ENCODE measurements around the gene MISP3. TPM values are rescaled to one million over a fixed set of nuclear protein-coding genes. Genes with fewer than 3 reads are reported as not detected.
A peak's percentile ranks its signal among the peaks of the same experiment; 100 is the strongest.
"Not testable (repeated sequence)": the region's sequence is repeated elsewhere in the genome, so short reads cannot be mapped to it uniquely, and the experiment has no call there.

The MISP3 gene
- polyA plus RNA-seq, 1 donor (not counting 4 experiments of a cell fraction or from before 2014, with no cell fraction given): 0.79 TPM

DNA sequence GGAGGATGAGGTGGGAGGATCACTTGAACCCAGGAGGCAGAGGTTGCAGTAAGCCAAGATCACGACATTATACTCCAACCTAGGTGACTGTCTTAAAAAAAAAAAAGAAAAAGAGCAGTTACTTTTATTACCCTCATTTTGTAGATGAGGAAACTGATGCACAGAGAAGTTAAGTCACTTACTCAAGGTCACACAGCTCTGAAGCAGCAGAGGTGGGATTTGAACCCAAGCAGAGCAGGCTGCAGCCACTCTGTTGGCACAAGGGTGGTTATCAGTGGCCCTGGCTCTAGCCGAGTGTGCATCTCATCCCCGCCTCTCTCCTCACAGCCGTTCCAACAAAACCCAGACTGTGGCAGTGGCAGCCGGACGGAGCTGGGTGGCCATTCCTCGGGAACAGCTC lies 33.4 kb upstream of the MISP3 start:
- Histone ChIP-seq H3K4me1 (ENCODE audit: control insufficient read depth, extremely low read depth, insufficient read depth, low read length) (no peaks in the 10 kb centered on the region), H3K9ac (ENCODE audit: control insufficient read depth, extremely low read depth, insufficient read depth, low read length) (no peak overlapping the region), H3K9me3 (ENCODE audit: control insufficient read depth, low read depth, low read length) (no peaks in the 10 kb centered on the region), H3K27me3 (ENCODE audit: control insufficient read depth, extremely low read depth, insufficient read depth, low read length) (no peaks in the 10 kb centered on the region), H2AFZ (ENCODE audit: control insufficient read depth, low read length) (no peak overlapping the region), H3K9me1 (ENCODE audit: control insufficient read depth, extremely low read depth, insufficient read depth, low read length) (no peaks in the 10 kb centered on the region), H3K79me2 (ENCODE audit: control insufficient read depth, insufficient read depth, low read length) (no peaks in the 10 kb centered on the region), H3K36me3 (ENCODE audit: control insufficient read depth in 2 of 2, extremely low read depth in 1 of 2, insufficient read depth in 2 of 2, low read length in 2 of 2) (no peaks in the 10 kb centered on the region), H4K20me1 (ENCODE audit: control insufficient read depth, extremely low read depth, insufficient read depth, low read length) (no peaks in the 10 kb centered on the region), H3K4me3 (ENCODE audit: control insufficient read depth in 2 of 3, extremely low read depth in 1 of 3, insufficient read depth in 2 of 3, low read depth in 1 of 3, low read length in 3 of 3) (no peak overlapping the region), H3K4me2 (ENCODE audit: control insufficient read depth, extremely low read depth, insufficient read depth, low read depth, low read length) (no peak overlapping the region), H3K27ac (ENCODE audit: control insufficient read depth, insufficient read depth, low read length) (no peak overlapping the region)
- TF ChIP-seq CTCF (optimal IDR thresholded peaks at IDR 0.05 in 1 of 3, IDR thresholded peaks at IDR 0.05 in 1 of 3, conservative IDR thresholded peaks at IDR 0.05 in 1 of 3; ENCODE audit: extremely low read depth in 1 of 3, insufficient read depth in 2 of 3, low read length in 3 of 3): no peak
- no peak for TF ChIP-seq EZH2 (IDR thresholded peaks at IDR 0.05; ENCODE audit: low read length)
- DNase-seq (ENCODE audit: low read depth, low spot score) (no peak), FAIRE-seq (no peak)
- dilution Hi-C loops (cut with MboI; ENCODE audit: extremely low pct_ligation_motif_present, low sequenced_read_pairs): no loop called here

DNA sequence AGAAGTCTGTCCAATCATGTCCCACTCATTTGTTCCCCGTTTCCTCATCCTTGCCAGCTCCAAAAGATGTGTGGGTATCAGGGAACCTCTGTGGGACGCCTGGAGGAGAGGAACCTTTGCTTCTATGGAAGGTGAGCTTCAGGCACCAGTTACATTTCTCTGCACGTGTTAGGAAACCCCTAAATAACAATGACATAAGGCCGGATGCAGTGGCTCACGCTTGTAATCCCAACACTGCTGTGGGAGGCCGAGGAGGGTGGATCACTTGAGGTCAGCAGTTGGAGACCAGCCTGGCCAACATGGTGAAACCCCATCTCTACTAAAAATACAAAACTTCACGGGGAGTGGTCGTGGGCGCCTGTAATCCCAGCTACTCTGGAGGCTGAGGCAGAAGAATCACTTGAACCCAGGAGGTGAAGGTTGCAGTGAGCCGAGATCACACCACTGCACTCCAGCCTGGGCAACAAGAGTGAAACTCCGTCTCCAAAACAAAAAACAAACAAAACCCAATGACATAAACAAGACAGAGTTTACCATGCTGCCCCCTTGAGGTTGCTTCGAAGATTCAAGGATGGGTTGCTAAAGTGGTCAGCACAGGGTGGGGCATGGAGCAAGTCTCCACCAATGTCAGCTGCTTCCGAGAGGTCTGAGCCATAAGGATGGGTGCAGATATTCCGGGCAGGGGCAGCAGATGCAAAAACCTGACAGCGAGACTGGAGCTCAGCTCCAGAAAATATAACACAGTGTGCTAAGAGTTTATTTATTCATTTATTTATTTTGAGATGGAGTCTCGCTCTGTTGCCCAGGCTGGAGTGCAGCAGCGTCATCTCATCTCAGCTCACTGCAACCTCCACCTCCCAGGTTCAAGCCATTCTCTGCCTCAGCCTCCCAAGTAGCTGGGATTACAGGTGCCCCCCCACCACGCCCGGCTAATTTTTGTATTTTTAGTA lies 29.7 kb upstream of the MISP3 start:
- dilution Hi-C loops (cut with MboI; ENCODE audit: extremely low pct_ligation_motif_present, low sequenced_read_pairs); H3K4me3 ChIP-seq (ENCODE audit: control insufficient read depth in 2 of 3, extremely low read depth in 1 of 3, insufficient read depth in 2 of 3, low read depth in 1 of 3, low read length in 3 of 3); H4K20me1 ChIP-seq (ENCODE audit: control insufficient read depth, extremely low read depth, insufficient read depth, low read length); H2AFZ ChIP-seq (ENCODE audit: control insufficient read depth, low read length); H3K4me2 ChIP-seq (ENCODE audit: control insufficient read depth, extremely low read depth, insufficient read depth, low read depth, low read length); H3K27me3 ChIP-seq (ENCODE audit: control insufficient read depth, extremely low read depth, insufficient read depth, low read length); H3K9me3 ChIP-seq (ENCODE audit: control insufficient read depth, low read depth, low read length); H3K4me1 ChIP-seq (ENCODE audit: control insufficient read depth, extremely low read depth, insufficient read depth, low read length); H3K9me1 ChIP-seq (ENCODE audit: control insufficient read depth, extremely low read depth, insufficient read depth, low read length); H3K9ac ChIP-seq (ENCODE audit: control insufficient read depth, extremely low read depth, insufficient read depth, low read length); DNase-seq (ENCODE audit: low read depth, low spot score); H3K79me2 ChIP-seq (ENCODE audit: control insufficient read depth, insufficient read depth, low read length); FAIRE-seq; H3K36me3 ChIP-seq (ENCODE audit: control insufficient read depth in 2 of 2, extremely low read depth in 1 of 2, insufficient read depth in 2 of 2, low read length in 2 of 2): not testable (repeated sequence)
- H3K27ac ChIP-seq (ENCODE audit: control insufficient read depth, insufficient read depth, low read length): peak overlapping the region; percentile 45
- TF ChIP-seq CTCF (optimal IDR thresholded peaks at IDR 0.05 in 1 of 3, IDR thresholded peaks at IDR 0.05 in 1 of 3, conservative IDR thresholded peaks at IDR 0.05 in 1 of 3; ENCODE audit: extremely low read depth in 1 of 3, insufficient read depth in 2 of 3, low read length in 3 of 3): peak; percentile 57 to 63 (median 60)

DNA sequence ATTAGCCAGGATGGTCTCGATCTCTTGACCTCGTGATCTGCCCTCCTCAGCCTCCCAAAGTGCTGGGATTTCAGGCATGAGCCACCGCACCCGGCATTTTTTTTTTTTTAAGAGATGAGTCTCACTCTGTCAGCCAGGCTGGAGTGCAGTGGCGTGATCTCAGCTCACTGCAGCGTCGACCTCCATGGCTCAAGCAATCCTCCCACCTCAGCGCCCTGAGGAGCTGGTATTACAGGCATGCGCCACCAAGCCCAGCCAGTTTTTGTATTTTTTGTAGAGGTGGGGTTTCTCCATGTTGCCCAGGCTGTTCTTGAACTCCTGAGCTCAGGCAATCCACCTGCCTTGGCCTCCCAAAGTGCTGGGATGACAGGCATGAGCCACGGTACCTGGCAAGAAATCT lies 24.7 kb upstream of the MISP3 start:
- H3K4me3 ChIP-seq (ENCODE audit: control insufficient read depth in 2 of 3, extremely low read depth in 1 of 3, insufficient read depth in 2 of 3, low read depth in 1 of 3, low read length in 3 of 3); dilution Hi-C loops (cut with MboI; ENCODE audit: extremely low pct_ligation_motif_present, low sequenced_read_pairs); H3K27ac ChIP-seq (ENCODE audit: control insufficient read depth, insufficient read depth, low read length); H3K4me1 ChIP-seq (ENCODE audit: control insufficient read depth, extremely low read depth, insufficient read depth, low read length); H3K9me1 ChIP-seq (ENCODE audit: control insufficient read depth, extremely low read depth, insufficient read depth, low read length); FAIRE-seq; H3K79me2 ChIP-seq (ENCODE audit: control insufficient read depth, insufficient read depth, low read length); H3K27me3 ChIP-seq (ENCODE audit: control insufficient read depth, extremely low read depth, insufficient read depth, low read length); DNase-seq (ENCODE audit: low read depth, low spot score); H4K20me1 ChIP-seq (ENCODE audit: control insufficient read depth, extremely low read depth, insufficient read depth, low read length); H3K9me3 ChIP-seq (ENCODE audit: control insufficient read depth, low read depth, low read length); H3K36me3 ChIP-seq (ENCODE audit: control insufficient read depth in 2 of 2, extremely low read depth in 1 of 2, insufficient read depth in 2 of 2, low read length in 2 of 2); H3K4me2 ChIP-seq (ENCODE audit: control insufficient read depth, extremely low read depth, insufficient read depth, low read depth, low read length); H2AFZ ChIP-seq (ENCODE audit: control insufficient read depth, low read length); H3K9ac ChIP-seq (ENCODE audit: control insufficient read depth, extremely low read depth, insufficient read depth, low read length): not testable (repeated sequence)
